HG03060 (cell line): ENCODE data around the gene OSM.
"Not testable (repeated sequence)": the region's sequence is repeated elsewhere in the genome, so short reads cannot be mapped to it uniquely, and the experiment has no call there.

ENCODE experiments used
- ATAC-seq: cut with Tn5 transposase; IDR thresholded peaks from one replicate; pipeline ENCODE4 v1.9.1; 2021; ENCODE audit warnings: low read depth, moderate number of reproducible peaks; ENCODE audit not compliant: unreplicated experiment

The OSM gene

DNA sequence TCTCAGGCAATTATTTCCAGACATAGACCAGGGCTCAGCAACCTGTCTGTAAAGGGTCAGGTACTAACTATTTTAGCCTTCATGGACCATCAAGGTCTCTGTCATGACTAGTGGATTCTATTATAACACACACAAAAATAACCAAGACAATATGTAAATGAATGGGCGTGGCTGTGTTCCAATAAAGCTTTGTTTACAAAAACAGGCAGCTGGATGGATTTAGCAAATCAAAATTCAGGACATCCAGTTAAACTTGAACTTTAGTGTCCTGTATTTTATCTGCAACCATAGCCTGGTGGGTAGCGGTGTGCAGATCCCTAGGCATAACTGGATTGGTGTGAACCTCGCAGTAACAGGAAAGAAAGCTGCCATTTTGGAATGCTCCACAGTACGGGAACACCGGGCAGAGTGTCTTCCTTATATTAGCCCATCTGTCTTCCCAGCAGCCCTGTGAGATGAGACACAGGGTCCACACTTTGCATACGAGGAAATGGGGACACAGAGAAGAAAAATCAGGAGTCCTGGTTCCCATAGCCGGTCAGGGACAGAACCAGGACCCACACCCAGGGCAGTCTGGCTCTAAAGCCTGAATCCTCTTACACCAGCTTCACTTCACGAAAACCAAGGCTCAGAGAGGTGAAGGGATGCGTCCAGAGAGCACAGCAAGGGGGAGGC is 35.7 kb downstream of the OSM start:
- no peak for ATAC-seq

GRCh38 chr22:30230330-30230729 is 36.3 kb downstream of the OSM start:
- no peak for ATAC-seq

DNA sequence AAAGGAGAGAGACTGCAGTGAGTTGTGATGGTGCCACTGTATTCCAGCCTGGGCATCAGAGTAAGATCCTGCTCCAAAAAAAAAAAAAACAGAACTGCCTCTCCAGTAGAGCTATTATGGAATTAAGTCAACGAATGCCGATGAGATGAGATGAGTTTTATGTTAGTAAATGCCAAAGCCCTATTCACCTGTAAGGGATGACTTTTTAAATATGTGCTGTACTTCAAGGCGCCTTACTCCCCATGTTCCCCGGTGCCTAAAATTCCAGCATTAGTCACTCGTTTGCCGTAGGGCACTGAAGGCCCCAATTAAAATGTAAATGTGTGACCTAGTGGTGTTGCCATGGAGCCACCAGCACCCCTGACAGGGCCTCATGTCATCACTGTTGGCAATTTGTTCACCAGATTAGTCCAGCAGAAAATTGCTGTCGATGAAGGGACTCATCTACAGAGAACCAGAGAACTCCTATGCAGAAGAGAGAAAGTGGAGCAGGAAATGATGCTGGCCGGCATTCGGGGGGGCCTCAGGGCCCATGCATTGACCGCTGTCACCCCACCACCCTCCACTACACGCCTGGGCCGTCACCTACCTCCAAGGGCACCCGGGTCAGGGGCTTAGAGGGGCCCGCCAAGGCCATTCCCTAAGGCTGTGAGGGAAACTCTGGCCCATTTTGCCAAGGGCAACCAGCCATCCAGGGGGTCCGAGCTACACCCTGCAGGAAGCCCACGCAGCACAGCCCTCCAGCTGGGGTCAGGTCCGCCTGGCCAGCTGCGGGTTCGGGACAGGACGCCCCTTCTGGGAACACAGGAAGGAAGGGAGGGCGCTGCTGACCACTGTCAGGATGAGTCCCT is 37.9 kb downstream of the OSM start:
- no peak for ATAC-seq

DNA sequence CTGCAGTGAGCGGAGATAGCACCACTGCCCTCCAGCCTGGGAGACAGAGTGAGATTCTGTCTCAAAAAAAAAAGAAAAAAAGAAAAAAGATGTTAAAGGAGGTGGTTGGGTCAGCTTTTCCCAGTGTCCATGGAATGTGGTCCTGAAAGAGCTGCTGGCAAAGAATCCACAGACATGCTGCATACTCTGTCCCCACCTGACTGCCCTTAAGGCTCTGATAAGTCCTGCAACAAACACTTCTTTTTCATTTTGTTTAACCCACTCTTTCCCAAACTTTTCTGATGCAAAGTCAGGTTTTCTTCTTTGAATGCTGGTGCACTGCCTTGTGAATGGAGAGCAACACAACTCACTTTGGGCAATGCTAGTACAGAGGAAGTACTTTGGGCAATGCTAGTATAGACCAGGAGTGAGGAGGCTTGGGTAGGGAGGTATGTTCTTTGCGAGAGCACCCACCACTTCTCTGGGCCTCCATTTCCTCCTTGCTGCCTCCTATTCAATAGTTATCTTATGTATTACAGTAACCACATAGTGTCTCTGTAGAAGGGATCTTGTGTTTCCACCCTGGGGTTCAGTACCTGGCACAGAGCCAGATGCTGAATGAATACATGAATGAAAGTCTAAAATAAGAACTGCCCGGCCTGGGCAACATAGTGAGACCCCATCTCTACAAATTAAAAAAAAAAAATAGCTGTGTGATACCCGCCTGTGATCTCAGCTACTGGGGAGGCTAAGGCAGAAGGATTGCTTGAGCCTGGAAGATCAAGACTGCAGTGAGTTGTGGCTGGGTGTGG is 39.0 kb downstream of the OSM start:
- ATAC-seq = no peak

DNA sequence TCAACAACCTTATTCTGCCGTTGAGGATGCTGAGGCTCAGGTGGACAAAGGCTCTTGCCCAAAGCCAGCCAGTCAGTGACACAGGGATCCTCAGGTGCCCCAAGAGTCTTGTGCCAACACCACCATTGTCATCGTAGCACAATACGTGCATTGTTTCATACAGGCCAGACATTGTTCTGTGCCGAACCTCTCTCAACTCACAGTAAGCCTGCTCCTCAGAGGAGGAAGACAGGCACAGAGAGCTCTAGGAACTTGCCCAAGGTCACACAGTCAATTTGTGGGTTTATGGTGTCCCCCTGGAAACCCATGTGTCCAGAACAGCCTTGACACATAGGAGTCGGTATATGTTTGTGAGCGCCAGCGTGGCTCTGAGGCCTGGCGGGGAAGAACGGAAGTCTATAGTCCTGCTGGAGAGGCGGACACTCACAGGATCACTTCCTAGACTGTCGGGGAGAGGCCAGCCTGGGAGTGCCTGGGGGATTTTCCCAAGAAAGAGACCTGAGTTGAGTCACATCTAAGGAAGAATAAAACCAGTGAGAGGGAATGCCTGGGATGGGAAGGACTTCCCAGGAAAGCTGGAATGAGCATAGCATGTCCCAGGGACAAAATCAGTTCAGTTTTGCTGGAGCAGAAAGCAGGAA is 40.3 kb downstream of the OSM start:
- no peak for ATAC-seq

DNA sequence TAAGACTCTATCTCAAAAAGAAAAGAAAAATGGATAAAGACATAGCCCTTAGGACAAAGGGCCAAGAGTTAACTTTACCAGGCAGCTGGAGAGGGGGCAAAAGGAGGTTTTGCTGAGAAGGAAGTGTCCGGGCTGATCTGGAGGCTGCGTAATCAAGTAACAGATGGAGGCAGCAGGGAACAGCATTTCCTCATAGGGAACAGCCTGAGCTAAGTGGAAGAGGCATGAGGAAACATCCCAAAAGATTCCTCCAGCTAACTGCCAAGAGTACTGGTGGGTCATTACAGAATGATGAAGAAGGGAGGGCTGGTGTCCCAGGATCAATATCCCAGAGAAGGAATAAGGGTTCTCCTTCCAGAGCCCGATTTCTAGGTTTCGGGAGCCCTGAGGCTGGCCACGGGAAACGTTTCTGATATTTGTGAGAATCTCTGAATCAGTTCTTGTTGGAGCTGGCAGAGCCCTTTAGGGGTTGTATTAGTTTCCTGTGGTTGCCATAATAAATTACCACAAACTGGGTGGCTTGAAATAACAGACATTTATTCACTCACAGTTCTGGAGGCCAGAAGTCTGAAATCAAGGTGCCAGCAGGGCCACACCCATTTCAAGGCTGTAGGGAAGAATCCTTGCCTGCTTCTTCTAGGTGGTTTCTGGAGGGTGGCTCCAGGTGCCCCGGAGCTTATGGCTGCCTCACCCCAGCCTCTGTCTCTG is 41.3 kb downstream of the OSM start:
- ATAC-seq = no peak

- no peak for ATAC-seq
These were observed 42.3 kb downstream of the OSM start for GRCh38 chr22:30224161-30224857.

DNA sequence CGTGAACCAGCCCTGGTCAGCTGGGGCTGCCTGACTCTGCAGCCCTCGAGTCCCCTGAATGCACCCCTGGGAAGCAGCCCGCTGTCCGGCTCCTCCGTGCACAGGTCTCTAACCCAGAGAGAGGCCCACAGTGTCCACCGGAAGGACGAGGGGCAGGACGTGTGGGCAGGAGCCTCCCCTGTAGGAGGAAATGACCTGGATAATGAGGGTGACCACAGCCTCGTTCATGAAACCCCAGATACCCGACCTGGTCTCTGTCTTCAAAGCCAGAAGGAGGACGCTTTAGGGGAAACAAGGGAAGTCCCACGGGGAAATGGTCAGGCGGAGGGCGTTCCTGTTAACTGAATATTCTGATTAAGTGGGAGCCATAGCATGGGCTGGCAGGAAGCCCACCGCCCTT is 43.3 kb downstream of the OSM start:
- ATAC-seq = no peak

DNA sequence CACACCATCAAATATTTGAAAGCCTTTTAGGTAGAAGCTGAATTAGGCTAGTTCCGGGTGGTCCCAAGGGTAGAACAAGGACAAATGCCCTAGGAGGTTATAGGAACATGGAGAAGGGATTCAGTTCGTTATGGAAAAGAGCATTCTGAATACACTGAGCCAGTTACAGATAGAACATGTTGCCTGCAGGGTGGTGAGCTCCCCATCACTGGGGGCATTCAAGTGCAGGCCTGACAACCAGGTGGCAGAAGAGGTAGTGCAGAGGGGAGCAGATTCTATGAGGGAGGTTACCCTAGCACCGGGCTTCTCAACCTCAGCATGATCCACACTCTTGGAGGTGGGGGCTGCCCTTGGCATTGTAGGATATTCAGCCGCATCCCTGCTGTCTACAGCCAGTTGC is 44.3 kb downstream of the OSM start:
- no peak for ATAC-seq

- ATAC-seq = no peak
These were observed 45.3 kb downstream of the OSM start for GRCh38 chr22:30221121-30221992.

DNA sequence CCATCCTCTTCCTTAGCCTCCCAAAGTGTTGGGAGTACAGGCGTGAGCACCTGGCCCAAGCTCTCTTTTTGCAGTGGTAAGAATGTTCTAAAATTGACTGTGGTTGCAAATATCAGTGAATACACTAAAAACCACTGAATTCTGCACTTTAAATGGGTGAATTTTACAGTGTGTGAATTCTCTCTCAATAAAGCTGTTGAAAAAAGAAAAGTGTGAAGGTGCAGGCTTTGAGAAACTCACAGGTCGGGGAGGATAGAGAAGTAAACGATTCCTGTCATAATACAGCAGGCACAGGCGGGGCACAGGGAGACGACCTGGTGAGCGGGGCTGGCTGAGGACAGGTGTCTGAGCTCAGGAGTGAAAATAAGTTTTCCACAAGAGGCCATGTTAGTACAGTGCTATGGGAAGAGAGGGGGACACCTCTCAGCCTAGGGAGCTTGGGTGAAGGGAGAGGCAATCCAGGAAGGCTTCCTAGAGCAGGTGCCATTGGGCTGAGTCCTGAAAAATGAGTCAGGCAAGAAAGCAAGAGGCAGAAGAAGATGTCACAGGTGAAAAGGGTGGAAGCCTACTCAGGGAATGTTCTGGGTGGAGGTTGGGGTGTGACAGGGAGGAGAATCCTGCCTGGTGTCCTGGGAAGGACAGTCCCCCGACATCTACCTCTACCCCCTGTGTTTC is 46.2 kb downstream of the OSM start:
- ATAC-seq = no peak

GRCh38 chr22:30219668-30220278 is 46.9 kb downstream of the OSM start:
- ATAC-seq = no peak

- ATAC-seq = no peak
These were observed 47.5 kb downstream of the OSM start for GRCh38 chr22:30219049-30219654.

DNA sequence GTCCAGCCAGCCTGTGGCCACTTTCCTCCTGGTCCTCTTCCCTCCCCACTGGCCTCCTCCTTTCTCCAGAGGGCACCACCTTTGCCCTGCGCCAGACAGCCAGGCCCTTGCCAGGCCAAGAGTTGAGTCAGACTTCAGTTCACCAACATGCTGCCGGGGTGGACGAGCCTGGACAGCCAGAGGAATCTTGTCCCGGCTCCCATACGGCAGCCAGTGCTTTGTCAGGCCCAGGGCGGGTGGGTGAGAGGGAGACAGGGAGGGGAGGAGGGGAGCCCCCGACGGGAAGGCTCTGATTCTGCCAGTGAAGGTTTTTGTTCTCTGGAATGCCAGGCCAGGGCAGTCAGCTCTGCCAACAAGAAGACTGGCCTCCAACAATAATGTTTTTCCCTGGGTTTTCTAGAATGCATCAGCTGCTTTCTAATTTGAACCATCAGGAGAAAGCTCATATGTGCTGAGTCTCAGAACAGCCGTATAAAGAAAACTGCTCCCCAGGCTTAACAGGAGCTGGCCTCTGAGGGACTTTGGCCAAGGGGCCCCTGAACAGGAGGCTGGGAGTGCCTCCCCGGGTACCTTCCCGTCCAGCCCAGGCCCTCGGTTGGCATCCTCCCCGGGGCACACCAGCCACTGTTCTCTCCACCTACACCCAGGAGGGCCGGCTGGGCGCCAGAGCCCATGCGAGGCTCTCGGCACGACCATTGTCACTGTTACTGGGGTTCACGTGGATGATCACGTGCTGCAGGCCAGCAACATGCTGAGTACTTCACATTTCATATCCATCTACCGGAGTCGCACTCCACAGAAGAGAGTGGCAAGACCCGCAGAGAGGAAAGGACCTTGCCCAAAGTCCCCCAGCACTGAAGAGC is 48.7 kb downstream of the OSM start:
- ATAC-seq = no peak

DNA sequence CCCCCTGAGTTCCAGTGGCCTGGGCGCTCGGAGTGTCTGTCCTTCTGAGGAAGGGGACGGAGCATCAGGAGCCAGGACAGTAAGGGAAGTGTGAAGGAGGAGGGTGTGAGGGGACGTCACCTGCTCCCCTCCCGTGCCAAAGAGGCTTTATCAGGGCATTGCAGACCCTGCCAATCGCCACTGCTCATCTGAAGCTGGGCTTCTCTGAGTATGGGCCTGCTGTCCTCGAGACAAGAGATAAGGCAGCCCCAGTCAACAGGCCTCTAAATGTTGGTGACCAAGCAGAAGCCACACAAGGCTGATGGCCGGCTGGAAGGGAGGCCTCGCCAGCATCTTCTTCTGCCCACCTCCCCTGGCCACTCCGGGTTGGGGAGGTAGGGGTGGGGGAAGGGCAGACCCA is 49.9 kb downstream of the OSM start:
- no peak for ATAC-seq

DNA sequence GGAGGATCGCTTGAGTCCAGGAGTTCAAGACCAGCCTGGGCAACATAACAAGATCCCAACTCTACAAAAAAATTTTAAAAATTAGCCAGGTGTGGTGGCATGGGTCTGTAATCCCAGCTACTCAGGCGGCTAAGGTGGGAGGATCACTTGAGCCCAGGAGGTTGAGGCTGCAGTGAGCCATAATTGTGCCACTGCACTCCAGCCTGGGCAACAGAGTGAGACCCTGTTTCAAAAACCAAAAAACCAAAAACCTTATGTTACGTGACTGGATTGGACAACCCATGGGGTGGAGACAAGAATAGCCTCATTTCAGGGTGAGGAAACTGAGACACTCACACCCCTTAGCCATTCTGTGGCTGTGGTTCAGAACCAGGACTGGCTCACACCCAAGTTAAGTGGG is 50.4 kb downstream of the OSM start:
- not testable (repeated sequence) for ATAC-seq
